Hepatocyte (in vitro differentiated cells): Measurements from ENCODE around the gene RPL38.
A peak's percentile ranks its signal among the peaks of the same experiment; 100 is the strongest.

Experiments used
- EZH2phosphoT487 ChIP-seq: fragments of 200-600 bp; sonication (generic); IDR thresholded peaks from one replicate; pipeline ENCODE4 v1.6.1; 2018; ENCODE audit warnings: antibody characterized with exemption, mild to moderate bottlenecking, low read depth, moderate library complexity; ENCODE audit not compliant: unreplicated experiment, severe bottlenecking
- TF ChIP-seq, protein P1 (sequence below): fragments of 200-600 bp; sonication (generic); IDR thresholded peaks from 2 replicates; pipeline ENCODE4 v1.5.1; 2016; ENCODE audit warnings: antibody characterized with exemption, mild to moderate bottlenecking; ENCODE audit not compliant: poor library complexity

DNA sequence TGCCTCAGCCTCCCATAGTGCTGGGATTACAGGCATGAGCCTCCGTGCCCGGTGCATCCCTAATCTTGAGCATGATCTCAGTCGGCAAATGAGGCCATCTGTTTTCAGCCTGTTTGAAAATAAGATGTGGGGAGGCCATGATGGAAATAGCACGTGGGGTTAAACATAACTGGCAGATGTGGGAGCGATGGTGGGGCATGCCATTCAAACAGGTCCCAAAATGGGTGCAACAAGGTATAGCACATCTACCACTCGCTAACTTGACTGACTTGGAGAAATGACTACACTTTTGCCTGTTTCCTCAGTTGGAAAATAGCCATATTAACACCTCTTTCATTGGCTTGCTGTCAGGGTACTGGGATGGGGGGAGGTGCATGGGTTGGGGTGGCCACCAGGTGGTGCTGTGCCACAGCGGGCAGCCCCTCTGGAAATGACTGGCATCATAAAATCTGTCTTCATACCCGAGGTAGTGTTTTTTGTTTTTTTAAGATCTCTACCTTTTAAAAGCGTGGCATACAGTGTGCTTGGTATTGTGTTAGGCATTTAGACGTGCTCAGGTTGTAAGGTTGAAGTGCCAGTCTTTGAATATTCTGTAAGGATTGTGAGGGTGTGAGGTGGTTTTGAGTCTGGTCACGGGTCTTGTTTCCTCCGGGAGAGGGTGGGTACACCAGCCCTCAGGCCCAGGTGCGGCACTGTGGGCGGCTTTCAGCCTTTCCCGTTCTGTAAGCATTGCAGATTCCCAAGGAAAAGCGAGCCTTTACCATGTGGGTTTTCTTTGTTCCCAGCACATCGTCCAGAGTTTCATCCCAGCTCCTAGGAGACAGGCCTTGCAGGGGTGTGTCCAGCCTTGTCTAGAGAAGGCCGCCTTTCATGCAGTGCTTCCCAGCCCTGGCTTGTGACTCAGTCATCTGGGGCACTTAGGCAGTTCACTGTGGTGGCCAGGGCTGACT, 7.0 kb downstream of the RPL38 start:
- TF ChIP-seq, protein P1, sequence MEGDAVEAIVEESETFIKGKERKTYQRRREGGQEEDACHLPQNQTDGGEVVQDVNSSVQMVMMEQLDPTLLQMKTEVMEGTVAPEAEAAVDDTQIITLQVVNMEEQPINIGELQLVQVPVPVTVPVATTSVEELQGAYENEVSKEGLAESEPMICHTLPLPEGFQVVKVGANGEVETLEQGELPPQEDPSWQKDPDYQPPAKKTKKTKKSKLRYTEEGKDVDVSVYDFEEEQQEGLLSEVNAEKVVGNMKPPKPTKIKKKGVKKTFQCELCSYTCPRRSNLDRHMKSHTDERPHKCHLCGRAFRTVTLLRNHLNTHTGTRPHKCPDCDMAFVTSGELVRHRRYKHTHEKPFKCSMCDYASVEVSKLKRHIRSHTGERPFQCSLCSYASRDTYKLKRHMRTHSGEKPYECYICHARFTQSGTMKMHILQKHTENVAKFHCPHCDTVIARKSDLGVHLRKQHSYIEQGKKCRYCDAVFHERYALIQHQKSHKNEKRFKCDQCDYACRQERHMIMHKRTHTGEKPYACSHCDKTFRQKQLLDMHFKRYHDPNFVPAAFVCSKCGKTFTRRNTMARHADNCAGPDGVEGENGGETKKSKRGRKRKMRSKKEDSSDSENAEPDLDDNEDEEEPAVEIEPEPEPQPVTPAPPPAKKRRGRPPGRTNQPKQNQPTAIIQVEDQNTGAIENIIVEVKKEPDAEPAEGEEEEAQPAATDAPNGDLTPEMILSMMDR, result peak; percentile 91
- TF ChIP-seq EZH2phosphoT487, result no peak
